HepG2 (cell line): ENCODE measurements around the gene RRN3. TPM values are rescaled to one million over a fixed set of nuclear protein-coding genes. Genes with fewer than 3 reads are reported as not detected.
"Not testable (repeated sequence)": the region's sequence is repeated elsewhere in the genome, so short reads cannot be mapped to it uniquely, and the experiment has no call there.

Source experiments
- CEBPG ChIP-seq: IDR thresholded peaks from 2 replicates; pipeline ENCODE4 v1.6.1; 2016
- HNF1A ChIP-seq, 2 experiments: sonication (generic) in 1 of 2; formaldehyde crosslinking in 1 of 2; IDR thresholded peaks; 2 replicates each; pipeline versions ENCODE4 v1.4.0 to v1.6.1; 2016 to 2020; ENCODE audit warnings: borderline replicate concordance in 1 of 2, low read depth in 1 of 2, mild to moderate bottlenecking in 1 of 2, missing genetic modification reagents in 1 of 2
- SAP130 ChIP-seq: IDR thresholded peaks from 2 replicates; pipeline ENCODE4 v1.6.1; 2016; ENCODE audit warnings: low read depth
- SOX6 ChIP-seq, 2 experiments: fragments of 450-650 bp in 1 of 2; sonication (generic) in 1 of 2; formaldehyde crosslinking in 1 of 2; IDR thresholded peaks; 2 replicates each; pipeline versions ENCODE4 v1.4.0 to v1.6.1; 2017 to 2020; ENCODE audit warnings: antibody characterized with exemption in 1 of 2, mild to moderate bottlenecking in 1 of 2, missing genetic modification reagents in 1 of 2
- ZFP36L1 ChIP-seq: sonication (generic); formaldehyde crosslinking; IDR thresholded peaks from 2 replicates; pipeline ENCODE4 v1.8.0; 2022; ENCODE audit warnings: mild to moderate bottlenecking, missing genetic modification reagents, moderate library complexity
- ZNF574 ChIP-seq: sonication (generic); formaldehyde crosslinking; IDR thresholded peaks from 2 replicates; pipeline ENCODE4 v1.4.0; 2020; ENCODE audit warnings: missing genetic modification reagents
- polyA plus RNA-seq, 8 experiments: library from polyadenylated mRNA; depleted of rRNA in 3 of 8; stranded (reverse) in 7 of 8; unstranded in 1 of 8; fragments of >200 nt; fragmentation: Illumina TruSeq in 4 of 8; extraction: Trizol in 4 of 8; gene quantifications; 2 replicates each; pipeline versions ENCODE4 v1.2.1 to v1.2.3, GENCODE V29; 2011 to 2016; ENCODE audit warnings: low read depth in 4 of 8, missing spikeins in 1 of 8, mixed read lengths in 1 of 8; ENCODE audit not compliant: insufficient read depth in 1 of 8
- total RNA-seq, 5 experiments: library from RNA; depleted of rRNA; stranded (reverse); fragments of >200 nt; fragmentation: Illumina TruSeq; extraction: Trizol; gene quantifications; 2 replicates each; pipeline ENCODE4 v1.2.3, GENCODE V29; 2016; ENCODE audit warnings: low read depth in 1 of 5
- TF ChIP-seq, protein P1 (sequence below): sonication (generic); formaldehyde crosslinking; IDR thresholded peaks from 2 replicates; pipeline ENCODE4 v1.5.0; 2020; ENCODE audit warnings: mild to moderate bottlenecking, missing genetic modification reagents
- TF ChIP-seq, protein P2 (sequence below): IDR thresholded peaks from 2 replicates; pipeline ENCODE4 v1.4.0; 2020; ENCODE audit warnings: mild to moderate bottlenecking, missing genetic modification reagents

The RRN3 gene
- total and polyA plus RNA-seq, 2 of the 13 experiments (the other 11 are each of a cell fraction or from before 2014, with no cell fraction given): 45.8 to 67.0 TPM

- TF ChIP-seq HNF1A (IDR thresholded peaks at IDR 0.05; ENCODE audit: low read depth) (0 out of 2 replicates have a peak, but pooled peaks have one; percentile 22), SAP130 (CRISPR knock-in tag) (0 out of 2 replicates have a peak, but pooled peaks have one; percentile 31), ZNF574 (CRISPR knock-in tag) (peak; percentile 28; the same call in 1 of the 2 replicates), SOX6 (CRISPR knock-in tag; IDR thresholded peaks at IDR 0.05) (peak; percentile 16; the same call in 1 of the 2 replicates), CEBPG (CRISPR knock-in tag) (0 out of 2 replicates have a peak, but pooled peaks have one; percentile 27), ZFP36L1 (CRISPR knock-in tag) (0 out of 2 replicates have a peak, but pooled peaks have one; percentile 26)
- TF ChIP-seq HNF1A (CRISPR knock-in tag; IDR thresholded peaks at IDR 0.05; ENCODE audit: borderline replicate concordance); SOX6 (IDR thresholded peaks at IDR 0.05): not testable (repeated sequence)
- TF ChIP-seq, protein P1, sequence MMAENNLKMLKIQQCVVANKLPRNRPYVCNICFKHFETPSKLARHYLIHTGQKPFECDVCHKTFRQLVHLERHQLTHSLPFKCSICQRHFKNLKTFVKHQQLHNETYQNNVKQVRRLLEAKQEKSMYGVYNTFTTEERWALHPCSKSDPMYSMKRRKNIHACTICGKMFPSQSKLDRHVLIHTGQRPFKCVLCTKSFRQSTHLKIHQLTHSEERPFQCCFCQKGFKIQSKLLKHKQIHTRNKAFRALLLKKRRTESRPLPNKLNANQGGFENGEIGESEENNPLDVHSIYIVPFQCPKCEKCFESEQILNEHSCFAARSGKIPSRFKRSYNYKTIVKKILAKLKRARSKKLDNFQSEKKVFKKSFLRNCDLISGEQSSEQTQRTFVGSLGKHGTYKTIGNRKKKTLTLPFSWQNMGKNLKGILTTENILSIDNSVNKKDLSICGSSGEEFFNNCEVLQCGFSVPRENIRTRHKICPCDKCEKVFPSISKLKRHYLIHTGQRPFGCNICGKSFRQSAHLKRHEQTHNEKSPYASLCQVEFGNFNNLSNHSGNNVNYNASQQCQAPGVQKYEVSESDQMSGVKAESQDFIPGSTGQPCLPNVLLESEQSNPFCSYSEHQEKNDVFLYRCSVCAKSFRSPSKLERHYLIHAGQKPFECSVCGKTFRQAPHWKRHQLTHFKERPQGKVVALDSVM (CRISPR knock-in tag): peak; percentile 66
- TF ChIP-seq, protein P2, sequence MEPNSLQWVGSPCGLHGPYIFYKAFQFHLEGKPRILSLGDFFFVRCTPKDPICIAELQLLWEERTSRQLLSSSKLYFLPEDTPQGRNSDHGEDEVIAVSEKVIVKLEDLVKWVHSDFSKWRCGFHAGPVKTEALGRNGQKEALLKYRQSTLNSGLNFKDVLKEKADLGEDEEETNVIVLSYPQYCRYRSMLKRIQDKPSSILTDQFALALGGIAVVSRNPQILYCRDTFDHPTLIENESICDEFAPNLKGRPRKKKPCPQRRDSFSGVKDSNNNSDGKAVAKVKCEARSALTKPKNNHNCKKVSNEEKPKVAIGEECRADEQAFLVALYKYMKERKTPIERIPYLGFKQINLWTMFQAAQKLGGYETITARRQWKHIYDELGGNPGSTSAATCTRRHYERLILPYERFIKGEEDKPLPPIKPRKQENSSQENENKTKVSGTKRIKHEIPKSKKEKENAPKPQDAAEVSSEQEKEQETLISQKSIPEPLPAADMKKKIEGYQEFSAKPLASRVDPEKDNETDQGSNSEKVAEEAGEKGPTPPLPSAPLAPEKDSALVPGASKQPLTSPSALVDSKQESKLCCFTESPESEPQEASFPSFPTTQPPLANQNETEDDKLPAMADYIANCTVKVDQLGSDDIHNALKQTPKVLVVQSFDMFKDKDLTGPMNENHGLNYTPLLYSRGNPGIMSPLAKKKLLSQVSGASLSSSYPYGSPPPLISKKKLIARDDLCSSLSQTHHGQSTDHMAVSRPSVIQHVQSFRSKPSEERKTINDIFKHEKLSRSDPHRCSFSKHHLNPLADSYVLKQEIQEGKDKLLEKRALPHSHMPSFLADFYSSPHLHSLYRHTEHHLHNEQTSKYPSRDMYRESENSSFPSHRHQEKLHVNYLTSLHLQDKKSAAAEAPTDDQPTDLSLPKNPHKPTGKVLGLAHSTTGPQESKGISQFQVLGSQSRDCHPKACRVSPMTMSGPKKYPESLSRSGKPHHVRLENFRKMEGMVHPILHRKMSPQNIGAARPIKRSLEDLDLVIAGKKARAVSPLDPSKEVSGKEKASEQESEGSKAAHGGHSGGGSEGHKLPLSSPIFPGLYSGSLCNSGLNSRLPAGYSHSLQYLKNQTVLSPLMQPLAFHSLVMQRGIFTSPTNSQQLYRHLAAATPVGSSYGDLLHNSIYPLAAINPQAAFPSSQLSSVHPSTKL (CRISPR knock-in tag): 0 out of 2 replicates have a peak, but pooled peaks have one; percentile 17
These were observed 2.5 kb upstream of the RRN3 start (continued) for GRCh38 chr16:15096583-15096972.
